Neural cell (in vitro differentiated cells): Measurements from ENCODE around the gene WWTR1.

Experiments
- CTCF ChIP-seq: fragments of 450-650 bp; IDR thresholded peaks from 2 replicates; pipeline ENCODE4 v1.5.1; 2014; ENCODE audit warnings: antibody characterized with exemption, mild to moderate bottlenecking, moderate library complexity; ENCODE audit not compliant: poor library complexity, severe bottlenecking
- EP300 ChIP-seq: fragments of 450-650 bp; conservative IDR thresholded peaks from 2 replicates; pipeline ENCODE4 v1.6.1; 2014; ENCODE audit warnings: antibody characterized with exemption, mild to moderate bottlenecking, moderate library complexity; ENCODE audit not compliant: poor library complexity, severe bottlenecking
- EZH2 ChIP-seq: fragments of 200-600, 300-800 bp; shearing (Covaris generic), sonication (generic); IDR thresholded peaks from 2 replicates; pipeline ENCODE4 v1.6.1; 2014; ENCODE audit warnings: antibody characterized with exemption, low read length, borderline replicate concordance, mild to moderate bottlenecking; ENCODE audit not compliant: insufficient read depth, poor library complexity, severe bottlenecking
- MXI1 ChIP-seq: fragments of 450-650 bp; conservative IDR thresholded peaks from 2 replicates; pipeline ENCODE4 v1.6.1; 2014; ENCODE audit warnings: antibody characterized with exemption, mild to moderate bottlenecking; ENCODE audit not compliant: poor library complexity, severe bottlenecking
- POLR2AphosphoS5 ChIP-seq: IDR thresholded peaks from 2 replicates; pipeline ENCODE4 v1.6.1; 2012
- RAD21 ChIP-seq: fragments of 450-650 bp; conservative IDR thresholded peaks from 2 replicates; pipeline ENCODE4 v1.6.1; 2014; ENCODE audit warnings: antibody characterized with exemption, mild to moderate bottlenecking, moderate library complexity
- REST ChIP-seq: IDR thresholded peaks from 2 replicates; pipeline ENCODE4 v1.6.1; 2012; ENCODE audit warnings: borderline replicate concordance
- SMC3 ChIP-seq: fragments of 450-650 bp; conservative IDR thresholded peaks from 2 replicates; pipeline ENCODE4 v1.6.1; 2014; ENCODE audit warnings: antibody characterized with exemption, mild to moderate bottlenecking, moderate library complexity; ENCODE audit not compliant: poor library complexity
- TAF1 ChIP-seq: IDR thresholded peaks from 2 replicates; pipeline ENCODE4 v1.6.1; 2012; ENCODE audit warnings: low read depth

GRCh38 chr3:149587383-149587782, 70.4 kb downstream of the WWTR1 start:
- no peak for TF ChIP-seq RAD21
- TF ChIP-seq CTCF, result no peak
- TF ChIP-seq EZH2, result no peak
- no peak for TF ChIP-seq MXI1
- no peak for TF ChIP-seq POLR2AphosphoS5
- no peak for TF ChIP-seq TAF1
- no peak for TF ChIP-seq EP300
- no peak for TF ChIP-seq REST
- TF ChIP-seq SMC3, result no peak
